ENCODE measurements around the gene WASF2. TPM values are rescaled to one million over a fixed set of nuclear protein-coding genes. Genes with fewer than 3 reads are reported as not detected.

WASF2 gene
- total and polyA plus RNA-seq, 11 donors = 14.2 to 103 (median 47.9) TPM

- DNase-seq = peak in 1 of 5 donors; percentile 45
- intact Hi-C loops (cut with DNase I) = loop anchor here in 1 of 10 donors (10.0 kb wide), 1 partner anchor 151 kb away; no protein-coding TSS in a partner anchor
- WGBS, 4 donors = 32 to 64% (median 53%) methylated on average over 5 of the region's 5 CpGs
These were observed 23.6 kb upstream of the WASF2 start for GRCh38 chr1:27513528-27513927.

GRCh38 chr1:27509127-27510080, 19.4 kb upstream of the WASF2 start:
- intact Hi-C loops (cut with DNase I) = loop anchor here in 1 of 10 donors (10.0 kb wide), 1 partner anchor 155 kb away; no protein-coding TSS in a partner anchor
- Histone ChIP-seq H3K27me3 (no peaks in the 10 kb centered on the region), H3K4me1 (peaks cover 7 to 38% (median 26%) of the 10 kb centered on the region in 12 donors), H3K9me3 (no peaks in the 10 kb centered on the region), H3K36me3 (no peaks in the 10 kb centered on the region), H3K27ac (peak overlapping the region in 1 of 12 donors; percentile 5), H3K4me3 (no peak overlapping the region)
- 64 to 78% (median 73%) methylated on average over 9 of the region's 9 CpGs for WGBS, 4 donors
- no peak for TF ChIP-seq CTCF (IDR thresholded peaks at IDR 0.05)
- no peak for TF ChIP-seq POLR2A (IDR thresholded peaks at IDR 0.05)
- DNase-seq = no peak
- ATAC-seq = no peak

More at GRCh38 chr1:27513528-27513927, 23.6 kb upstream of the WASF2 start:
- peaks cover 4 to 56% (median 26%) of the 10 kb centered on the region in 12 donors for H3K4me1 ChIP-seq
- no peaks in the 10 kb centered on the region for H3K36me3 ChIP-seq
- no peaks in the 10 kb centered on the region for H3K9me3 ChIP-seq
- peak overlapping the region in 7 of 12 donors; percentile 9 to 68 (median 52) for H3K27ac ChIP-seq
- peak; percentile 42 to 71 (median 54) for ATAC-seq
- H3K4me3 ChIP-seq = no peak overlapping the region
- no peaks in the 10 kb centered on the region for H3K27me3 ChIP-seq
- TF ChIP-seq POLR2A (IDR thresholded peaks at IDR 0.05) = no peak
- no peak for TF ChIP-seq CTCF (IDR thresholded peaks at IDR 0.05)

GRCh38 chr1:27507960-27508665, 18.1 kb upstream of the WASF2 start:
- Histone ChIP-seq H3K4me3 (no peak overlapping the region), H3K4me1 (peaks cover 8 to 38% (median 26%) of the 10 kb centered on the region in 12 donors), H3K27ac (no peak overlapping the region), H3K36me3 (no peaks in the 10 kb centered on the region), H3K27me3 (no peaks in the 10 kb centered on the region), H3K9me3 (no peaks in the 10 kb centered on the region)
- DNase-seq = no peak
- TF ChIP-seq CTCF (IDR thresholded peaks at IDR 0.05) = no peak
- no peak for TF ChIP-seq POLR2A (IDR thresholded peaks at IDR 0.05)
- 89 to 92% (median 90%) methylated on average over 6 of the region's 6 CpGs for WGBS, 4 donors
- intact Hi-C loops (cut with DNase I) = no loop called here
- no peak for ATAC-seq

GRCh38 chr1:27506703-27507102, 16.7 kb upstream of the WASF2 start:
- ATAC-seq = no peak
- no peaks in the 10 kb centered on the region for H3K36me3 ChIP-seq
- H3K27me3 ChIP-seq = no peaks in the 10 kb centered on the region
- TF ChIP-seq POLR2A (IDR thresholded peaks at IDR 0.05) = no peak
- no peak for TF ChIP-seq CTCF (IDR thresholded peaks at IDR 0.05)
- WGBS, 4 donors = 95 to 98% (median 97%) methylated on average over 6 of the region's 6 CpGs
- peak in 1 of 5 donors; percentile 16 for DNase-seq
- peak overlapping the region in 1 of 12 donors; percentile 91 for H3K27ac ChIP-seq
- peaks cover 8 to 39% (median 25%) of the 10 kb centered on the region in 12 donors for H3K4me1 ChIP-seq
- no peaks in the 10 kb centered on the region for H3K9me3 ChIP-seq
- intact Hi-C loops (cut with DNase I) = no loop called here
- no peak overlapping the region for H3K4me3 ChIP-seq
